CD4-positive, alpha-beta T cell treated with Interleukin-6 for 4 hours (primary cell): Measurements from ENCODE around the gene ARAF.
A peak's percentile ranks its signal among the peaks of the same experiment; 100 is the strongest.
"Not testable (repeated sequence)": the region's sequence is repeated elsewhere in the genome, so short reads cannot be mapped to it uniquely, and the experiment has no call there.

ENCODE experiments used
- DNase-seq: peaks from one replicate; pipeline ENCODE4 v3.0.0-alpha.2; 2020; ENCODE audit warnings: mixed read lengths

Gene ARAF

DNA sequence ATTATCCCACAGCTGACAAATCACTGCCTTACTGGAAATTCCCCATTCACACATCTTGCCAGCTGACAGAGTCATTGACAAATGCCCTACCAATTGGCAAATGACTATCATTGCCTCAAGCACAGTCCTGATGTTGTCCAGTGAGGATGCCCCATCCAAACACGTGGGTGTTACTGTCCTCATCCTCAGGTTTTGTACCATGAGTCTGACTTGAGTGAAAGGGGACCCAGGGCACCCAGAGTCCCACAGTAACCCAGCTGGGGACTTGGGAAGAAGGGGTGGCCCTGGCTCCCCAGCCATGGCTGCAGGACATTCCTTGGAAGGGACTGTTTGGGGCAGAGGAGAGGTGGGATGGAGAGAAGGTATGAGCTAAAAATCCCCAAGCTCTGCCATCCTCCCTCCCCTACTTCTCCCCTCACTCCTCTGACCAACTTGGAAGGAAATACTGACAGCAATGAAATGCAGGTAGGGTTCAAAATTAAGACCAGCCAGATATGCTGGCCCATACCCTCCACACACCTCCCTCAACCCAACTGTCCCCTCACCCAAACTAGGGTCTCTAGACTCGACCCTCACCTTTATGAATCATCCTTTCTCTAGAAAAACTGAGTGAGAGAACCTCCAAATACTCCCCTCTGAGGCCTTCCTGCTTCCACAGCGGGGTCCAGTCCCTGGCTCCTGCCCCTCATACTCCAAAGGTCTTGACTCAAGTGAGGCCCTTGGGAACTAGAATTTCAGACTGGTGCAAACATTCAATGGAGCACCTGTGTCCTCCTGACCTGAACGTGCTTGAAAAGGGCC lies 26.3 kb downstream of the ARAF start:
- DNase-seq, result no peak

DNA sequence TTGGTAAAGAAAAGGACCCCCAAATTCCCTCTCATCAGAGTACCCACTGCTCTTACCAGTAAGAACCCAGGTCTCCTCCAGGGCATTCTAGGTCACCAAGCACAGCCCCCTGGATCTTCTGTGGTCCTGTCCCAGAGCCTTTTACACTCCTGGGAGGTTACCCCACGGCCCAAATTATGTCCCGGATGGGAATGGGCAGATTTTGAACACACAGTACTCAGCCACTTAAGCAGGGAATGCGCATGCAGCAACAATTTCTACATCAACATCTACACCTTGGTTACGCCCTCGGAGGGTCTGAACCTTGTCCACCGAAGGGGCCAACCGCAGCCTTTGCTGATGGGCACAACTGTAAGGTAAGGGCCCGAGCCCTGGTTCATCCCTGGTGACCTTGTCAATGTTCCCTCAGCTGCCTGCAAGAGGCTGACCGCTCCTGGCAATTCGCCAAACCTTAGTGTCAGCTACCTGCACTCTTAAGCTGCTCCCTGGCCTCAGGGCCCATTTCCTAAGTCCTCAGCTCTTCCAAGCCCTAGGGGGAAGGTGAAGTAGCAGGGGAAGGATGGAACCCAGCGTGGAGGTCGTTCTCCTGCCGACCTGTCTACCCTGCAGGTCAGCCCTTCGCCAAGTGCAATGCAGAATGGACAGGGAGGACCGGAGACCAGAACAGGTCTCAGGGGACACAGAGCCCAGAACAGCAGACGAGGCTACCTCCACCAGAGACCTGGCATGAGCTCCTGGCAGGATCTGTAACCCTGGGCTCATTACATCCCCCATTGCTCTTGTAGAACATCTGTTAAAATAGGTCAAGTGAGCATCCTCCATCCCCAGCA lies 27.1 kb downstream of the ARAF start:
- DNase-seq, result no peak

DNA sequence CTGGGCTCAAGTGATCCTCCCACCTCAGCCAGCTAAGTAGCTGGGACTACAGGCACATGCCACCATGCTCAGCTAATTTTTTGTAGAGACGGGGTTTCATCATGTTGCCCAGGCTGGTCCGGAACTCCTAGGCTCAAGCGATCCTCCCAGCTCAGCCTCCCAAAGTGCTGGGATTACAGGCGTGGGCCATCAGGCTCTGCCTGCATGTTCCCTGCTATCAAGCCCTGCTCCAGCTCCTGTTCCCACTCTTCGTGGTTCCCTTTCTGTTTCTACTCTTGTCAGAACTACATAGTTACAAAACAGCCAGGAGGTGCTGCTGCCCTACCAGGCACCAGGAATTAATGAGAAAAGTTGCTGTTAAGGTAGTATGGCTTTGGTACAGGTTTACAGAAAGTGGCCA lies 30.0 kb downstream of the ARAF start:
- no peak for DNase-seq

DNA sequence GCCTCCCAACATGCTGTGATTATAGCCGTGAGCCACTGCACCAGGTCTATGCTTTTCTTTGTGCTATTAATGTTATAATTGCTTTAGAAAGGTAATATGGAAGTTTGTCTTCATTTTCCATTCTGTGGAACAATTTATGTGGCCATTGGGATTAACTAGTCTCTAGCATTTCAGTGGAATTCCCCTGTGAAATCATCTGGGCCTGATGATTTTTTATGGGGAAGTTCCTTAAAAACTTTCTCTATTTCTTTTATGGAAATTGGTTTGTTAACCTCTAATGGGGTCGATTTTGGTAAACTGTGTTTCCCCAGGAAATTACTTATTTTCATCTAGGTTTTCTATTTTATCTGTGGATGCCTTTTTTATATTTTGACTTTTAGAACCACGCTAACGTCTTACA lies 32.5 kb downstream of the ARAF start:
- no peak for DNase-seq

DNA sequence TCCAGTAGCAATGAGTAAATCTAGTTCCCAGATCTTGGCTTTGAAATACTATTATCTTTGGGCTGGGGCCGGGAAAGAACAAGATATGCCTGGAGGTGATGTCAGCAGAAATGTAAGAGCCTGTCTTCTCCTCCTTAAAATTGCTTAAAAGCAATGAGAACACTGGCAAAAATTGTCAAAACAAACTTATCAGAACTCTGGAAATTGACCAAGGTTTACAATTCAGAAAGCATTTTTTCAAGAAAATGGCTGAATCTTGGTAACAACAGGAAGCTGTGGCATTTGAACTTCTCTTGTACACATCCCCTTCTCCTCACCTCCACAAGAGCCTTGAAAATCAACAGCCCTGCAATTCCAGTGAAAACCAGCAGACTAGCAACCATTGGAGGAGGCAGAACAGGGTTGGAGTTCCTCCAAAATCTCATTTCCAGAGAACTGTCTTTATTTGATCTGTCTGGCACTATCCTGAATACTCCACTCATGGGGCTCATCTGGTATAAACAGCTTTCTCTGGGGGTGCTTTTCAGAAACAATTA lies 34.8 kb downstream of the ARAF start:
- DNase-seq, result no peak

DNA sequence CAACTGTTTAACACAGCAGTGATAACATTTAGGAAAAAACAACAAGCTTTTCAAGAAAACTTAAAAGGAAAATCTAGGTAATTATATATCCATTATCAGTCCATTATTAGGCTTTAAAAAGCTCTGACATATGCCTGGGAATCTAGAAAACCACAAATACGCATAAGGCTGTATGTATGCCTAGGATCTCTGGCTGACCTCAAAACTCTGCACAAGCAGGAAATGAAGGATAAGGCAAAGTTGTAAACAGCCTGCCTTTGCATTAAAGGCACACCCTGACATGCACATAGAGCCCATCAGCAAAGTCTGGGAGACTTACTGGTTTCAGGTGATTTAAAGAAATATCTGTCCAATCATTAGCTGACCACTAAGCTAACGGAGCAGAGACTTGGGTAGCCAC lies 35.3 kb downstream of the ARAF start:
- DNase-seq, result no peak

DNA sequence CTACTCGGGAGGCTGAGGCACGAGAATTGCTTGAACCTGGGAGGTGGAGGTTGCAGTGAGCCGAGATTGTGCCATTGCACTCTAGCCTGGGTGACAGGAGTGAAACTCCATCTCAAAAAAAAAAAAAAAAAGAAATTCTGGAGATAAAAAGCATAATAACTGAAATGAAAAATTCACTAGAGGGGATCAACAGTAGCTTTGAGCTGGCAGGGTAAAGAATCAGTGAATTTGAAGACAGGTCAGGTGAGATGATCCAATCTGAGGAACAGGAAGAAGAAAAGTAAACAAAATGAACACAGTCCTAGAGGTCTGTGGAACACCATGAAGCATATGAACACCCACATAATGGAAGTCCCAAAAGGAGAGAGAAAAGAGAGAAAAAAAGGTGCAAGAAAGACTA lies 36.2 kb downstream of the ARAF start:
- DNase-seq, result no peak

DNA sequence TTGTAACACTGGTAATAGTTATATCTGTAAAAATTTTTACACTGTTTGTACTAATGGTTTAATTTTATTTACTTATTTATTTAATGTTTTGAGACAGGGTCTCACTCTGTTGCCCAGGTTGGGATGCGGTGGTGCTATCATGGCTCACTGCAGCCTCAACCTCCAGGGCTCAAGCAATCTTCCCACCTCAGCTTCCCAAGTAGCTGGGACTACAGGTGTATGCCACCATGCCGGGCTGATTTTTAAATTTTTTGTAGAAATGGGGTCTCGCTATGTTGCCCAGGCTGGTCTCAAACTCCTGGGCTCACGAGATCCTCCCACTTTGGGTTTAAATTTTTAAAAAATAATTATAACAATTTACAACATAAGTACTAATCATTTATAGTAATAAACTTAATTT lies 42.1 kb downstream of the ARAF start:
- not testable (repeated sequence) for DNase-seq

DNA sequence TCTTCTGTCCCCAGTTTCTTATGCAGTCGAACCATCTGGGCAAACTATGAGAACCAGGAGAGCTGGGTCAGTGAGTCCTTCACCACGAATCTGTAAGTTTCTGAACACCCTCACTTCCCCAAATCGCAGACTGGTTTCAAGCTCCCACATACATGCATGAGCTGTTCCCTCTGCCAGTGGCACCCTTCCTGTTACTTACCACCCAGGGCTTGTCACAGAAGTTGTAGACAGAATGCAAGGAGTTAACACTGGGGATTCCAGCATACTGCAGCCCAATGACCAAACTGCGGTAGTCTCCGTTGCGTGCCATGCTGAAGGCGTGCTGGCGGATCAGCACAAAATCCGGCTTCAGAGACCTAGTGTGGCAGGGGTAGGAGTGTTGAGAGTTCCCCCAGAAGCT lies 44.0 kb downstream of the ARAF start:
- DNase-seq, result no peak

DNA sequence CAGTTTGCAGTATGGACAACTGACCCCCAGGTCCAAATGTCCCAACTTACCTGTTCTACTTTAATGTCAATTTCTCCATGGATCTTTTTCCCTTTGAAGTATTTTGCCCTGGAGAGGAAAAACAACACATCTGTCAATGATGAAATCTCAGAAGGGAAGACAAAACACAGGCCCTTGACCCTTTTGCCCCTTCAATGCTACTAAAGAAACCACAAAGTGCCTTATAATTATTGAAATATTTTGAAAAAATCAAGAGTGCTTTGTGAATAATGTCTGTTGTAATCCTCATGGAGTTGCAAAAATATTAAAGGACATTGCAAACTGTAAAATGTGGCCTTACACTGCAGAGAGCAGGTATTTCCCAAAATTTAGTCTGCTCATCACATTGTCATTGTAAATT lies 46.1 kb downstream of the ARAF start:
- DNase-seq, result no peak

DNA sequence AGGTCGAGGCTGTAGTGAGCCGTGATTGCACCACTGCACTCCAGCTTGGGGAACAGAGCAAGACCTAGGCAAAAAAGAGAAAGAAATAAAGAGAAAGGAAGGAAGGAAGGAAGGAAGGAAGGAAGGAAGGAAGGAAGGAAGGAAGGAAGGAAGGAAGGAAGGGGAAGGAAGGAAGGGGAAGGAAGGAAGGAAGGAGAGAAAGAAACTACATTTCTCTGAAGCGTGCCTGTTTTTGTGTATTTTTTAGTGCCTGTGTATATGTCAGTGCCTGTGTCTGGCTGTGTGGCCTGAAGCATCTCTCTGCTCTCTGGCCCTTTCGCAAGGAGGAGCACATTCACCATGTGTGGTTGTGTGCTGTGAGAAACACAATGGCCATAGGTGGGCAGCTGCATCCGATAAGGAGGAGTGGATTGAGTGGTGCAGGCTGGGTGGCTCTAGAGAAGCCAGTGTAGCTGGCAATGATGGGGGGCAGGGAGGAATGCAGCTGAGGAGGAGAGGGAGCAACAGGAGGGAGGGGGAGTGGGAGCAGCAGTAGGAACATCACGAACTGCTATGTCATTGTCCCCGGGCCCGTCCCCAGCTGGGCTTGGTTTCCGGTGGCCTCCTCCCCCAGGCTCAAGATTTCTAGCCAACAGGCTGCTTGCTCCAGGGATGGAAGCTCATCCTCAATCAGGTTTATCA lies 47.3 kb downstream of the ARAF start:
- no peak for DNase-seq

DNA sequence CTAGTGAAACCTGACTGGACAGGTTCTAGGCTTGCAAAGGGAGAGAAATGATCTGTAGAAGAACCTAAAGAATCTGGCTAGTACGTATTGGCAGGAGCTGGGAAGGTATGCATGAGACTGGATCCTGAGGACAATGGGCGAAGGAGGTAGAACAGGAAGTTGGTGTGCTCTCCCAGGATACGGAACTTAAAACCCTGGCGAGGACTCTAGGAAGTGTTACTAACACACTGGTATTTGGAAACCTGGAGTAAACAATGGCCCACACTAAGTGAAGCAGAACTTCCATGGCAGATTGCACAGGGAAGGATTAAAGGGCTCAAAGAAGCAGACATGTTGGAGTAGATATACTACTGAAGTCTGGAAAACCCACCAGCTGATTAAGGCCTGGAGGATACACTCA lies 49.5 kb downstream of the ARAF start:
- no peak for DNase-seq

DNA sequence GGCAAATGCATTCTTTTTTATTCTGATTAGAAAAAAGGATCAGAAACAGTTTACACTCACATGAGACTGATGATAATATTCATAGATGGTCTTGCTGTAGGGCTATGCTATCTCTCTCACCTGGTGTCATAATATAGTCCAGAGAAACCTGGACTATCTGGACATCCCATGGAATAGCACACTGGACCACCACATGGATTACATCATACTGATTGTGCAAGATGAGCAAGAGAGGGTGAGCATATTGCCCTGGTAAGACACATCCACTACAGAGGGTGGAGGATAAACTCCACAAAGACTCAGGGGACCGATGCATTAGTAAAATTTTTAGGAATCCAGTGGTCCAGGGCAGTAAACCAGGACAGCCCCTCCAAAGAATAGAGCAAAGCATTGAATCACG lies 50.5 kb downstream of the ARAF start:
- DNase-seq, result no peak

DNA sequence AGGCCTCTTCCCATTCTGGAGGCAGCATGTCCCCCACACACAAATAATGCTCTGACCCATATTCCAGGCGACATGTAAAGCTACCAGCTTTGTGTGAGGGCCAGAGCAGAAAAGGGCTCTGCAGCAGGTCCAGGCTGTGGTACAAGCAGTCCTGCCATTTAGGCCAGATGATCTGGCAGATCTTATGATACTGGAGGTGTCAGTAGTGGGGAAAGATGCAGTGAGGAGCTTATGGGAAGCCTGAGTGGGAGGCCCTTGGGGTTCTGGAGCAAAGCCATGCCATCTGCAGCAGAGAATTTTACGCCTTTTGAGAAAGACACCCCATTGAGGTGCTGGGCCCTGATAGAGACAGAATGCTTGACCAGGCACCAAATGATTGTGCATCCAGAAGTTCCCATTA lies 50.9 kb downstream of the ARAF start:
- DNase-seq, result no peak

DNA sequence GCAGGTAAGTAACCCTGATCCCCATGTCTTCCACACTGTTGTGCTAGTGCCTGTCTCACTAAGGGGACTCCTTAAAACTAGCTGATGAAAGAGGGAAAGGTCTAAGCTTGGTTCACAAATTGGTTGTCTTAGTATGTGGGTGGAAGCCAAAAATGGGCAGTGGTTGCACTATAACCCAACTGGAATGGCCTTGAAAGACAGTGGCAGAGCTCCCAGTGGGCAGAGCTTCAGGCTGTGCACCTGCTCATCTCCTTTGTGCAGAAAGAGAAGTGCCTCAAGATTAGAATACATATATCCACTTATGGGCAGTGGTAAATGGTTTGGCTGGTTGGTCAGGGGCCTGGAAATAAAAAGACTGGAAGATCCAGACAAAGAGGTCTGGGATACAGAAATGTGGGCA lies 51.4 kb downstream of the ARAF start:
- DNase-seq, result no peak

DNA sequence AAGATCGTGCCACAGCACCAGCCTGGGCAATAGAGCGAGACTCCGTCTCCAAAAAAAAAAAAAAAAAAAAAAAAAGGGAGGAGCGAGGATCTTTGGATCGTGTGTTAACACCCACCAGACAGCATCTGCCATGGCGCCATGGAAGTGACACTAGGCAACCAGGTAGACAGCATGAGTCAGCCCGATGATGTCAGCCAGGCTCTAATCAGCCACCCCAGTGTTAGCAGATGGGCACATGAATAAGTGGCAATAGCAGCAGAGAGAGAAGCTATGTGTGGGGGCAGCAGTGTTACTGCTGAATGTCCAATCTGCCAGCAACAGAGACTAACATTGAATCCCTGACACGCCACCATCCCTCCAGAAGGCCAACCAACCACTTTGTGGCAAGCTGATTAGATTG lies 52.1 kb downstream of the ARAF start:
- no peak for DNase-seq

DNA sequence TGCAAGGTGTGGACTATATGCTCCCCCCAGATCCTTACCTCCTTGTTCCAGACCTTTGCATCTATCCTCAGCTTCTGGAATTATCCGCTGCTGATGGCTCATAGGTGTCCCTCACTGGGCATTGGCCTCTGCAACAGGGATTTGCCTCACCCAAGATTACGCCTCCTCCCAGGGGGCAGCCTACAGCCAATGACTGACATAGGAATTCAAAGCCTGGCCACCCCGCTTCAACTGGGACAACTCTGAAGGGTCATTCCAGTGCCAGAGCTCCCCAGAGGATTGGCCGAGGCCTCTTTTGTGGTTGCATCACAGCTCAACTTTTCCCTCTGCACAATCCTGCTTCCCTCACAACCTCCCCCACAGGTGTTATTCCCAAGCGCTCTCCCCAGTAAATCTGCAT lies 53.6 kb downstream of the ARAF start:
- DNase-seq, result no peak

DNA sequence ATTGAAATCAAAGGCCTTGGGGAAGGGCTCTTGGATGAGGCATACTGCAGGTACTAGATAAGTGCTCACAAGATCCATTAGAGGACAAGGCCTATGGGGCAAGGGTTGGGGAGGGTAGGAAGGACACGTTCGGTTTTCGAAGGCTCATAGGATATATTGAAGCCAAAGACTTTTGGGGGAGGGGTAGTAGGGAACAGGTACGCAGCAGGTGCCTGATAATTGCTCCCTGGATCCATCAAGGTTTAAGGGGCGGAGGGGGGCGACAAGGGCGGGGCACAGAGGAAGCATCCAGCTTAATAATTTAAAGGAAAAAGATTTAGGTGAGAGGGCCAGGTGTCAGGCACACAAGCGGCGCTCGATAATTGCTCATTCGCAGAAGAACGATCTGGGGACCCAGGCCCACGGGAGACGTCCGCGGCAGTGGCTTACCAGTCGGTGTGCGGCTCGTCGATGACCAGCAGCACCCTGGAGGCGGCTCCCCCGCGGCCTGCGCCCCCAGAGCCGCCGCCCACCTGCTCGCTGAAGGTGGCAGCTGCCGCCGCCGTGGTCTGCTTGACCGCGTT lies 58.0 kb downstream of the ARAF start:
- no peak for DNase-seq

DNA sequence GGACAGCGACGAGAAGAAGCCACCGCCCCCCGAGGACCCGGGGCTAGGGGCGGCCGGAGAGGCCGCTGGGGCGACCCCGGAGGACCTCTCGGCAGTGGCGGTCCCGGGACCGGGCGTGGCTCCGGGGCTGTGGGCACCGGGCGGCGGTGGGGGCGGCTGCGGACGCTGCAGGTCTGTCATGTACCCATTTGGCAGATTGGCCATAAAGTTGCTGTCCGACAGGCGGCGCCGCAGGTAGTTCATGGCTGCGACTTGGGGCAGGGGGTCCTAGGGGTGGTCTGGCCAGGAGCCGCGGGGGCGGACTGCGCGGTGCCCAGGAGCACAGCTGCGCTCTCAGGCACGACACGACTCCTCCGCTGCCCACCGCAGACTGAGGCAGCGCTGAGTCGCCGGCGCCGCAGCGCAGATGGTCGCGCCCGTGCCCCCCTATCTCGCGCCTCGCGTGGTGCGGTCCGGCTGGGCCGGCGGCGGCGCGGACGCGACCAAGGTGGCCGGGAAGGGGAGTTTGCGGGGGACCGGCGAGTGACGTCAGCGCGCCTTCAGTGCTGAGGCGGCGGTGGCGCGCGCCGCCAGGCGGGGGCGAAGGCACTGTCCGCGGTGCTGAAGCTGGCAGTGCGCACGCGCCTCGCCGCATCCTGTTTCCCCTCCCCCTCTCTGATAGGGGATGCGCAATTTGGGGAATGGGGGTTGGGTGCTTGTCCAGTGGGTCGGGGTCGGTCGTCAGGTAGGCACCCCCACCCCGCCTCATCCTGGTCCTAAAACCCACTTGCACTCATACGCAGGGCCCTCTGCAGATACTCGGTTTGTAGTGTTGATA lies 58.7 kb downstream of the ARAF start, which contains the start of gene SYN1:
Gene SYN1, minus strand, starts transcription at position 372 of the 817 bp plus-strand sequence. Its CDS starts 129 bp downstream, at position 243.
- DNase-seq, result peak; percentile 83

DNA sequence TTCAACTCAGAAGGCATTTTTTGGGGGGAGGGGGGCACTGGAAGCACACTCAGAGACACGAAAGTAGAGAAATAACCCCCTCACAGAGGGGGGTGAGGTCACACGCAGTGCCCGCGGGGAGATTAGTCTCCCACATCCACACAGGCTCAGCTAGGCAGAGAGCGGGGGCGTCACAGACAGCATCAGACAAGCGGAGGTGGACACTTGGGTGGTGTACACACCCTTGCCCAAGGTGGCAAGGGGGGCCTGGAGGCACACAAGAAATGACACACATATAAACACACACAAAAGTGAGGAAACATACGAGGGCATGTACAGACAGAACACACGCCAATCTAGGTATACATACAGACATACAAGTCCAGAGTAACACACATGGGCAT lies 59.3 kb downstream of the ARAF start:
- DNase-seq, result no peak
